SU-DHL-6 (cell line): Measurements from ENCODE around the gene CCDC180.

Source experiments
- H2AFZ ChIP-seq: fragments of 200-600 bp; sonication (generic); 2 replicates; pipeline ENCODE4 v1.6.1; 2014; ENCODE audit warnings: low read depth, mild to moderate bottlenecking, moderate library complexity, mixed read lengths, antibody characterized with exemption, low read length; ENCODE audit not compliant: severe bottlenecking
- H3F3A ChIP-seq: fragments of 200-600 bp; shearing (Covaris generic); 2 replicates; pipeline ENCODE4 v1.6.0; 2016; ENCODE audit warnings: antibody characterized with exemption, mild to moderate bottlenecking; ENCODE audit not compliant: insufficient read depth
- H3K27ac ChIP-seq: fragments of 200-600 bp; sonication (generic); 2 replicates; pipeline ENCODE4 v1.5.1; 2016; ENCODE audit warnings: low read depth, mild to moderate bottlenecking, low read length, moderate library complexity, mixed read lengths
- H3K27me3 ChIP-seq: fragments of 200-600 bp; sonication (generic), shearing (Covaris generic); 2 replicates; pipeline ENCODE4 v1.6.0; 2014; ENCODE audit warnings: mild to moderate bottlenecking, low read length
- H3K36me3 ChIP-seq: fragments of 200-600 bp; sonication (generic); 2 replicates; pipeline ENCODE4 v1.6.1; 2014; ENCODE audit warnings: mild to moderate bottlenecking, low read length, mixed read lengths
- H3K4me2 ChIP-seq: fragments of 300-600, 200-600 bp; shearing (Covaris generic), sonication (generic); 2 replicates; pipeline ENCODE4 v1.6.0; 2014; ENCODE audit warnings: low read length, low read depth, mild to moderate bottlenecking; ENCODE audit not compliant: poor library complexity, severe bottlenecking
- H3K4me3 ChIP-seq: fragments of 200-600 bp; sonication (generic); 2 replicates; pipeline ENCODE4 v1.5.1; 2014; ENCODE audit warnings: antibody characterized with exemption, low read length, mild to moderate bottlenecking, mixed read lengths; ENCODE audit not compliant: insufficient read depth, poor library complexity, severe bottlenecking
- H3K79me2 ChIP-seq: fragments of 200-600 bp; sonication (generic); 2 replicates; pipeline ENCODE4 v1.6.1; 2014; ENCODE audit warnings: mild to moderate bottlenecking, low read length, moderate library complexity; ENCODE audit not compliant: insufficient read depth
- H3K9ac ChIP-seq: fragments of 200-600 bp; sonication (generic); 2 replicates; pipeline ENCODE4 v1.7.0; 2014; ENCODE audit warnings: mild to moderate bottlenecking, low read length
- H3K9me2 ChIP-seq: fragments of 200-600 bp; sonication (generic); replicated peaks from 2 replicates; pipeline ENCODE4 v1.6.1; 2014; ENCODE audit warnings: low read length; ENCODE audit not compliant: insufficient read depth
- H3K9me3 ChIP-seq: fragments of 200-600 bp; sonication (generic); 2 replicates; pipeline ENCODE4 v1.6.1; 2014; ENCODE audit warnings: low read length, mixed read lengths; ENCODE audit not compliant: insufficient read depth
- H4K20me1 ChIP-seq: fragments of 200-600 bp; sonication (generic); 2 replicates; pipeline ENCODE4 v1.6.1; 2014; ENCODE audit warnings: low read depth, mild to moderate bottlenecking, antibody characterized with exemption, low read length, moderate library complexity, mixed read lengths
- CTCF ChIP-seq: fragments of 200-600 bp; sonication (generic); IDR thresholded peaks from one replicate; pipeline ENCODE4 v1.5.1; 2017; ENCODE audit warnings: antibody characterized with exemption, mild to moderate bottlenecking, low read length, moderate library complexity; ENCODE audit not compliant: insufficient read depth, poor library complexity, severe bottlenecking
- EZH2phosphoT487 ChIP-seq: fragments of 200-600 bp; sonication (generic), shearing (Covaris generic); conservative IDR thresholded peaks from 2 replicates; pipeline ENCODE4 v1.6.1; 2018; ENCODE audit warnings: mild to moderate bottlenecking, antibody characterized with exemption, low read length, moderate library complexity, mixed read lengths

CCDC180 gene

GRCh38 chr9:97321691-97322090 lies 14.2 kb downstream of the CCDC180 start:
- no peaks in the 10 kb centered on the region for H3K79me2 ChIP-seq
- H3F3A ChIP-seq, result no peaks in the 10 kb centered on the region
- TF ChIP-seq EZH2phosphoT487 (no peak), CTCF (no peak)
- H3K36me3 ChIP-seq, result no peaks in the 10 kb centered on the region
- no peaks in the 10 kb centered on the region for H3K9me3 ChIP-seq
- H3K9ac ChIP-seq, result no peak overlapping the region
- no peak overlapping the region for H3K27ac ChIP-seq
- no peak overlapping the region for H2AFZ ChIP-seq
- H3K27me3 ChIP-seq, result no peaks in the 10 kb centered on the region
- H3K9me2 ChIP-seq, result no peaks in the 10 kb centered on the region
- no peak overlapping the region for H3K4me3 ChIP-seq
- H3K4me2 ChIP-seq, result no peak overlapping the region
- no peaks in the 10 kb centered on the region for H4K20me1 ChIP-seq

DNA sequence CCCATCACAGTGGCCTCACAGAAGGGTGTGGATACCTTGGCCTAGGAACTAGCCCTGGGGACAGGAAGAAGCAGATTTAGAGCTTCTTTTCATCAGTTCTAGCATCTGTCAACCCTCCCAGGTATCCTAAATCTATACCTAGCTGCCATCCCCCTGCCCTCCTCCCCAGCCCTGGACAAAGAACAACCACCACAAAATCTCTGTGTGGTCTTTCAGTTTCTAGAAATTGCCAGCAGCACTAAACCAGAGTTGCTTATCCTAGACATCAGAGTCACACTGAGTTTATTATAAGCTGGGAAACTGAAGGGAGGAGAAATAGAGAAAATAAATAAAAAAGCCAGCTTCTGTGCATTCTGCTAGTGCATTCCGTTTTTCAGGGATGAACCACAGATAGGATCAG lies 14.6 kb downstream of the CCDC180 start:
- H3K4me2 ChIP-seq, result no peak overlapping the region
- no peak overlapping the region for H3K4me3 ChIP-seq
- no peaks in the 10 kb centered on the region for H3K9me2 ChIP-seq
- no peaks in the 10 kb centered on the region for H3K36me3 ChIP-seq
- no peak for TF ChIP-seq EZH2phosphoT487
- no peak for TF ChIP-seq CTCF
- no peaks in the 10 kb centered on the region for H3F3A ChIP-seq
- H3K9ac ChIP-seq, result no peak overlapping the region
- H2AFZ ChIP-seq, result no peak overlapping the region
- H3K27me3 ChIP-seq, result no peaks in the 10 kb centered on the region
- no peaks in the 10 kb centered on the region for H4K20me1 ChIP-seq
- no peak overlapping the region for H3K27ac ChIP-seq
- H3K9me3 ChIP-seq, result no peaks in the 10 kb centered on the region
- no peaks in the 10 kb centered on the region for H3K79me2 ChIP-seq

- no peak overlapping the region for H3K4me2 ChIP-seq
- no peaks in the 10 kb centered on the region for H3K9me3 ChIP-seq
- no peaks in the 10 kb centered on the region for H3K9me2 ChIP-seq
- H2AFZ ChIP-seq, result no peak overlapping the region
- H3K4me3 ChIP-seq, result no peak overlapping the region
- no peaks in the 10 kb centered on the region for H3K36me3 ChIP-seq
- H4K20me1 ChIP-seq, result no peaks in the 10 kb centered on the region
- no peaks in the 10 kb centered on the region for H3K27me3 ChIP-seq
- no peaks in the 10 kb centered on the region for H3F3A ChIP-seq
- no peak overlapping the region for H3K27ac ChIP-seq
- H3K9ac ChIP-seq, result no peak overlapping the region
- TF ChIP-seq EZH2phosphoT487 (no peak), CTCF (no peak)
- no peaks in the 10 kb centered on the region for H3K79me2 ChIP-seq
Observed at GRCh38 chr9:97324954-97325353, 17.5 kb downstream of the CCDC180 start.
